Measurements from ENCODE around the gene UNC13D.
A peak's percentile ranks its signal among the peaks of the same experiment; 100 is the strongest.
"Not testable (repeated sequence)": the region's sequence is repeated elsewhere in the genome, so short reads cannot be mapped to it uniquely, and the experiment has no call there.

The UNC13D gene

GRCh38 chr17:75875182-75875939 lies 31.2 kb upstream of the UNC13D start:
- no peak for DNase-seq (ENCODE audit: low read depth in 2 of 2, low spot score in 1 of 2)

- no peak for DNase-seq (ENCODE audit: low read depth in 2 of 2, low spot score in 1 of 2)
Observed at GRCh38 chr17:75874323-75875181, 30.3 kb upstream of the UNC13D start.

GRCh38 chr17:75873587-75874322 lies 29.6 kb upstream of the UNC13D start:
- no peak for DNase-seq (ENCODE audit: low read depth in 2 of 2, low spot score in 1 of 2)

DNA sequence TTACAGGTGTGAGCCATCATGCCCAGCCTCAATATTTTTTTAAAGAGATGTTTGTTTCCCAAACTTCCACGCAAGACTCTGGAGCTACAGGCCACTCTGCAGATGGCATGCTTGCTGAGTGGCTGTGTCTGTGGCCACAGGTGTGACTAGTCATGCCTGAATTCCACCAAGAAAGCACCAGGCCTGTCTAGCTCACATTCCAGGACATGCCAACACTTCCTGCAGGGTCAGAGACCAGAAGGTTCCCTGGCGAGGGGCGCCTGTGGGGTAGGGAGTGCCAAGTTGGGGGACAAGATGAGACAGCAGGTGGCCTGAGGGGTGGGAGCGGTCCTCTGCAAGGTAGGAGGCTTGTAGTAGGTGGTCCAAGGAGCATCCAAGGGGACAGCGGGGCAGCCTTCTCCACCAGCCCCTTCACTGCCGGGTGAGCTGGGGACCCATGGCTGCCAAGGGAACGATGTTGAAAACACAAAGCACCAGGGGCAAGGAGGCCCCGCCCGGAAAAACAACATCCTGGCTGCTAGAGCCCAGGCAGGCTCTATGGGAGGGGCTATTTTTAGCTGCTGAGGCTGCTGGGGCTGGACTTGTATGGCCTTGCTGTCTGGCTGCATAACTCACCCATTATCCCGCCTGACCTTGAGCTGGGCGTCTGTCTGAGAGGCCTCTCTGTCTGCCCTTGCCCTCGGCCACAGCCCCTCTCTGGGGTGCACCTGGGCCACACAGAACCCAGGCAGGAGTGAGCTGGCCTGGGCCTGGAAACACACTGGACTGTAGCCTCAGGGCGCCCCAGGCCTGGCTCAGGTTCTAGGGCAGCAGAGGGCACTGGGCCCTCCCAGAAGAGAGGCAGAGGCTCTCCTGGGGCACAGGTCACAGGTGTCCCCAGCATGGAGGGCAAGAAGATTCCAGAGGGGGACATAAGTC lies 28.5 kb upstream of the UNC13D start:
- DNase-seq (ENCODE audit: low read depth in 2 of 2, low spot score in 1 of 2) = no peak

DNA sequence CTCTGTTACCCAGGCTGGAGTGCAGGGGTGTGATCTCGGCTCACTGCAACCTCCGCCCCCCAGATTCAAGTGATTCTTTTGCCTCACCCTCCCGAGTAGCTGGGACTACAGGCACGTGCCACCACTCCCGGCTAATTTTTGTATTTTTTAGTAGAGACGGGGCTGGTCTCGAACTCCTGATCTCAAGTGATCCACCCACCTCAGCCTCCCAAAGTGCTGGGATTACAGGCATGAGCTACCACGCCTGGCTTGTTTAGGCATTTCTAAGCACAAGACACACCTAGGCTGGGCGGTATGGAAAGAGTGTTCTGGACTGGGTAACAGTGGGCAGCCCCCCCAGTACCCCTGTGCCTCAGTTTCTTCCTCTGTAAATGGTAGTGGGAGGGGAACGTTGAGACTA lies 26.0 kb upstream of the UNC13D start:
- not testable (repeated sequence) for DNase-seq (ENCODE audit: low read depth in 2 of 2, low spot score in 1 of 2)

DNA sequence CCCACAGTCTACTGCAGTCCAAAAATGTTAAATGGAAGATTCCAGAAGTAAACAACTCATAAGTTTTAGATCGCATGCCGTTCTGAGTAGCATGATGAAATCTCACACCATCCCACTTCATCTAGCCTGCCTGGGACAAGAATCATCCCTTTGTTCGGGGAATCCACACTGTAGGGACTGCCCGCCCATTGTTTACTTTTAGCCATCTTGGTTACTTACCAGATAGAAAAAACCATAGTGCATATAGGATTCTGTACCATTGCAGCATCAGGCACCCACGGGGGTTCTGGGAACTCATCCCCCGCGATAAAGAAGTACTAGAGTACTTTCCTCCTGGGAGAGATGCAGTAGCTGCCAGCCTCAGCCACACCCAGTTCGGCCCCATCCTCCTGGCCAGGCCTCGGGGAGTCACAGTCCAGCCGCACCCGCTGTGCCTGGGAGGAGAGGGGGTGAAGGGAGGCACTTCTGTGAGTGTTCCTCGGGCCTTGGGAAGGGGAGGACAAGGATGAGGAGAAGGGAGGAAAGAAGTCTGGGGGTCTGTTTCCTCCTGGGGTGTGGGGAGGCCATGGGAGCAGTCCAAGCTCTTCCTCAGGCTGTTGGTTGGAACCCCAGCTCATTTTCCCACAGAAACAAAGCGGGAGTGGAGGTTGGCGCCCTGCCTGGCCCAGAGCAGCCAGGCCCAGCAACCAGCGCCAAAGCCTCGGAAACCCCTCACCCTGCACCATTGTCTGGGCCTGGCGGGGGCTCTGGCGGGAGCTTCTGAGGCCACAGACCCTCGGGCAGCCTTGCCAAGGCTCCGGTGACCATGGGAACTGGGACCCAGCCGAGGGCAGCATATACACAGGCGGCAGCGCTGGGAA lies 25.3 kb upstream of the UNC13D start:
- no peak for DNase-seq (ENCODE audit: low read depth in 2 of 2, low spot score in 1 of 2)

- not testable (repeated sequence) for DNase-seq (ENCODE audit: low read depth in 2 of 2, low spot score in 1 of 2)
Observed at GRCh38 chr17:75868730-75869281, 24.6 kb upstream of the UNC13D start.

DNA sequence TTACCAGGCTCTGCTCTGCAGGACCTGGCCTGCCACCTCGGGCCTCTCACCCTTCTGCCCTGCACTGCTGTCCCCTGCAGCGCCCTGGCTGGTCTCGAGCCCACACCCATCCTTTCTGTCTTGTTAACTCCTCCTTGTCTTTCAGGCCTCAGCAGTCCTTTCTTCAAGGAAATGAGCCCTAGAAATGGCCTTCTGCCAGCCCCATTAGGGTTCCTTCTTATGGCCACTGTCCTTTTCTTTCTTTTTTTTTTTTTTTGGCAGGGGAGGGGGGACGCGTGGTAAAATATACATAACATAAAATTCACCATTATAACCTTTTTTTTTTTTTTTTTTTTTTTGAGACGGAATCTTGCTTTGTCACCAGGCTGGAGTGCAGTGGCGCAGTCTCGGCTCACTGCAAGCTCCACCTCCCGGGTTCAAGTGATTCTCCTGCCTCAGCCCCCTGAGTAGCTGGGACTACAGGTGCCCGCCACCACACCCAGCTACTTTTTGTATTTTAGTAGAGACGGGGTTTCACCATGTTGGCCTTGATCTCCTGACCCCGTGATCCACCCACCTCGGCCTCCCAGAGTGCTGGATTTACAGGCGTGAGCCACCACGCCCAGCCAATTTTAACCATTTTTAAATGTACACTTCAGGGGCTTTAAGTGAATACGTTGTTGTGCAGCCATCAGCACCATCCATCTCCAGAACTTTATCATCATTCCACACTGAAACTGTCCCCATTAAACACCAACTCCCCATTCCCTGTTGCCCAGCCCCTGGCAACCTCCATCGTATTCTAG lies 21.4 kb upstream of the UNC13D start:
- not testable (repeated sequence) for DNase-seq (ENCODE audit: low read depth in 2 of 2, low spot score in 1 of 2)

GRCh38 chr17:75864887-75865286 lies 20.7 kb upstream of the UNC13D start:
- DNase-seq (ENCODE audit: low read depth in 2 of 2, low spot score in 1 of 2) = not testable (repeated sequence)

- no peak for DNase-seq (ENCODE audit: low read depth in 2 of 2, low spot score in 1 of 2)
Observed at GRCh38 chr17:75864448-75864871, 20.3 kb upstream of the UNC13D start.

DNA sequence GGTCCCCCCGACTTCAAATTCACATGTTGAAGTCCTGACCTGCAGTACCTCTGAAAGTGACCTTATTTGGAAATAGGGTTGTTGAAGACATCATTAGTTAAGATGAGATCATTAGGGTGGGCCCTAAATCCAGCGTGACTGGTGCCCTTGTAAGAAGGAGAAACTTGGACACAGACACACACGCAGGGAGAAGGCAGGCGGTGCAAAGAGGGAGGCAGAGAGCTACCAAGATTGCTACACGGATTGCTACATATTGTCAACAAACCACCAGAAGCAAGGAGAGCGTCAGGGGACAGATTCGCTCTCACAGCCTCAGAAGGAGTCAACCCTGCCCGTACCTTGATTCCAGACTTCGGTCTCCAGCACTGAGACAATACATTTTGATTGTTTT lies 17.7 kb upstream of the UNC13D start:
- no peak for DNase-seq (ENCODE audit: low read depth in 2 of 2, low spot score in 1 of 2)

GRCh38 chr17:75859358-75859757 lies 15.2 kb upstream of the UNC13D start:
- DNase-seq (ENCODE audit: low read depth in 2 of 2, low spot score in 1 of 2) = not testable (repeated sequence)

DNA sequence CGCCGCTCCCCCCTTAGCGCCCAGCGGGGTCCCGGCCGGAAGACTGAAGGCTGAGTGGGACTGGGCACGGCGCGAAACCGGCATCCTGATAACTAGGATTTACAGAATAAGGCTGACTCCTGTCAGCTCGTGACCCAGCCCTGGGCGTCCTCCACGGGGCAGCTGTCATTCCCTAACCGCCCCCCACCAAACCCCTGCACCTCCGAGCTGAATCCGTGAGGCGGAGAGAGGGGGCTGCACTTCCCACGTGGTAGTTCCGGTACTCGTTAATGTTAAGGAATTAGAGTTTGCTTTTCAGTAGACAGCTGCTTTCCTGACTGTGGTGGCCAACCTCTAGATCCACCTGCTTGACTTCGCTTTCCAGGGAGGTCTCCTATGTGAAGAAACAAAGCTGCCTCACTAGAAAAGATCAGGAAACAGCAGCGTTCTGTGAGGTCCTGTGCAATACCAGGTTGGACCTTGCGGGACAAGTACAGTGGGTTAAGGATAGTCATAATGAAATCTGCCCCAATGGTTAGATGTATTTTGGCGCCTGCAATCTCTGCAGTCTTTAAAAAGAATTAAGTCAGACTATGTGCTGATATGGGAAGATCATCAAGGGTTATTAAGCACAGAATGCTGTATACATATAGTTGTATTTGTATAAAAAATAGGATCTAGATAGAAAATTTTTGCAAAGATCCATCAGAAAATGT lies 12.0 kb upstream of the UNC13D start:
- DNase-seq (ENCODE audit: low read depth in 2 of 2, low spot score in 1 of 2) = no peak

- peak; percentile 93 to 98 for DNase-seq (ENCODE audit: low read depth in 2 of 2, low spot score in 1 of 2)
Observed at GRCh38 chr17:75855310-75856061, 11.3 kb upstream of the UNC13D start, which contains the start of gene WBP2. Gene WBP2, minus strand, starts transcription at chr17:75855335. Its CDS starts 38 bp downstream, at chr17:75855297.

GRCh38 chr17:75854881-75855309 lies 10.7 kb upstream of the UNC13D start:
- DNase-seq (ENCODE audit: low read depth in 2 of 2, low spot score in 1 of 2) = no peak

- no peak for DNase-seq (ENCODE audit: low read depth in 2 of 2, low spot score in 1 of 2)
Observed at GRCh38 chr17:75854101-75854748, 10.0 kb upstream of the UNC13D start.

Data from stimulated activated CD8-positive, alpha-beta memory T cell treated with anti-CD3 and anti-CD28 coated beads, Interleukin-4, amount 100 ng/mL, for 4 hours (primary cell).